Measurements from ENCODE around the gene RIC3.

GRCh38 chr11:8089791-8090510 lies 78.9 kb downstream of the RIC3 start:
- TF ChIP-seq EZH2 (IDR thresholded peaks at IDR 0.05; ENCODE audit: borderline replicate concordance, low read depth, low read length, poor library complexity, severe bottlenecking): no peak
- no peak for TF ChIP-seq CTCF (conservative IDR thresholded peaks at IDR 0.05; ENCODE audit: low read depth, low read length)
